ENCODE data around the gene MCCC2. TPM values are rescaled to one million over a fixed set of nuclear protein-coding genes. Genes with fewer than 3 reads are reported as not detected.

The MCCC2 gene
- total and polyA plus RNA-seq, 2 experiments from 2014 or later = 11.6 to 18.5 TPM

DNA sequence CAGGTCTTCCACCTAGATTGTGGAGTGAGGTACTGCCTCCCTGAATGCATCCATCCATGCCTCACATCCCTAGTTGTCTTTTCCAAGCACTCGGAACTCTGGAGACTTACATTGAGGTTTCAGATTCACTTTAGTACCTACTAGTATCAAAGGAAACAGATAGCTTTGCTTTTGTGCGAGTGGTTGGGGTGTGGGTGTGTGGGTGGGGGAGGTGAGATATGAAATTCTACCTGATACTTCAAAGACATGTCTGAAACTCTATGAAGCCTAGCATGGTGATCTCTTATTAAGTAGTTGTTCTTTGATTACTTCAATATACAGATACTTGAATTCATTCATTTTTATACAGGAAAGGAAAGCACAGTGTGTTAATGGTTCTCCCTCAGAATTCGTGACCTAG is 64.4 kb downstream of the MCCC2 start:
- Histone ChIP-seq H3F3A (ENCODE audit: insufficient read depth) (no peaks in the 10 kb centered on the region), H2AFZ (no peak overlapping the region), H4K20me1 (ENCODE audit: insufficient read depth) (no peaks in the 10 kb centered on the region), H3K4me1 (ENCODE audit: insufficient read depth) (no peaks in the 10 kb centered on the region), H3K79me2 (ENCODE audit: insufficient read depth) (no peaks in the 10 kb centered on the region), H3K4me3 (no peak overlapping the region), H3K4me2 (ENCODE audit: unreplicated experiment) (no peak overlapping the region), H3K9ac (no peak overlapping the region), H3K9me3 (ENCODE audit: low read depth) (no peaks in the 10 kb centered on the region), H3K36me3 (ENCODE audit: low read depth) (no peaks in the 10 kb centered on the region; the same call in none of the 2 replicates), H3K27me3 (replicated peaks; ENCODE audit: insufficient read depth) (no peaks in the 10 kb centered on the region), H3K9me2 (ENCODE audit: insufficient read depth) (no peaks in the 10 kb centered on the region), H3K27ac (no peak overlapping the region)
- no peak for TF ChIP-seq EZH2phosphoT487 (IDR thresholded peaks at IDR 0.05; ENCODE audit: insufficient read depth, low read depth)
- TF ChIP-seq EZH2 (IDR thresholded peaks at IDR 0.05; ENCODE audit: insufficient read depth, poor library complexity, severe bottlenecking) = no peak
- in situ Hi-C loops (cut with MboI) = no loop called here
- no peak for DNase-seq
- 99 to 100% methylated on average over 3 of the region's 3 CpGs for WGBS, 2 experiments (ENCODE audit: low coverage in 1 of 2, low lambda C conversion rate in 2 of 2, missing lambda C conversion rate in 2 of 2)

DNA sequence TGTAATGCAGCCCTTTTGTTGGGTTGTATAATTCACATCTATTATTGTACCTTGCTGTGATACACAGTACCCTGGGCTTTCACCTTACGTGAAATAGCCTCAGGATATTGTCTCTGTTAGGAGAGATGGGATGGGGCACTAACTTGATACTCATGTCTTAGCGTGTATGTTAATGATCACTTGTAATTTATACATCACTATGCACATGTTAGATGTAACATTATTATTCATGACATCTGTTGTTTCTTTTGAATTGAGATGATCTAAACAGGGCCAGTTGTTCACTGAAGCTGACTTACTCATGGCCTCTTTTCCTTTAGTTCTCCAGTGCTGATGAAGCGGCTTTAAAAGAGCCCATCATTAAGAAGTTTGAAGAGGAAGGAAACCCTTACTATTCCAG is 65.2 kb downstream of the MCCC2 start:
- Histone ChIP-seq H3K27me3 (replicated peaks; ENCODE audit: insufficient read depth) (no peaks in the 10 kb centered on the region), H3K9ac (no peak overlapping the region), H3K4me2 (ENCODE audit: unreplicated experiment) (no peak overlapping the region), H3K4me1 (ENCODE audit: insufficient read depth) (no peaks in the 10 kb centered on the region), H4K20me1 (ENCODE audit: insufficient read depth) (no peaks in the 10 kb centered on the region), H3K27ac (no peak overlapping the region), H3F3A (ENCODE audit: insufficient read depth) (no peaks in the 10 kb centered on the region), H3K36me3 (ENCODE audit: low read depth) (no peaks in the 10 kb centered on the region; the same call in none of the 2 replicates), H3K4me3 (no peak overlapping the region), H2AFZ (no peak overlapping the region), H3K9me2 (ENCODE audit: insufficient read depth) (no peaks in the 10 kb centered on the region), H3K79me2 (ENCODE audit: insufficient read depth) (no peaks in the 10 kb centered on the region), H3K9me3 (ENCODE audit: low read depth) (no peaks in the 10 kb centered on the region)
- 73 to 78% methylated on average over 3 of the region's 3 CpGs for WGBS, 2 experiments (ENCODE audit: low coverage in 1 of 2, low lambda C conversion rate in 2 of 2, missing lambda C conversion rate in 2 of 2)
- DNase-seq = no peak
- no peak for TF ChIP-seq EZH2phosphoT487 (IDR thresholded peaks at IDR 0.05; ENCODE audit: insufficient read depth, low read depth)
- TF ChIP-seq EZH2 (IDR thresholded peaks at IDR 0.05; ENCODE audit: insufficient read depth, poor library complexity, severe bottlenecking) = no peak
- in situ Hi-C loops (cut with MboI) = no loop called here

GRCh38 chr5:71652803-71653543 is 65.8 kb downstream of the MCCC2 start:
- Histone ChIP-seq H3F3A (ENCODE audit: insufficient read depth) (no peaks in the 10 kb centered on the region), H3K27ac (no peak overlapping the region), H3K4me3 (no peak overlapping the region), H3K4me1 (ENCODE audit: insufficient read depth) (no peaks in the 10 kb centered on the region), H3K27me3 (replicated peaks; ENCODE audit: insufficient read depth) (no peaks in the 10 kb centered on the region), H3K9ac (no peak overlapping the region), H3K9me3 (ENCODE audit: low read depth) (no peaks in the 10 kb centered on the region), H3K36me3 (ENCODE audit: low read depth) (no peaks in the 10 kb centered on the region; the same call in none of the 2 replicates), H3K4me2 (ENCODE audit: unreplicated experiment) (no peak overlapping the region), H4K20me1 (ENCODE audit: insufficient read depth) (no peaks in the 10 kb centered on the region), H3K79me2 (ENCODE audit: insufficient read depth) (no peaks in the 10 kb centered on the region), H2AFZ (no peak overlapping the region), H3K9me2 (ENCODE audit: insufficient read depth) (no peaks in the 10 kb centered on the region)
- TF ChIP-seq EZH2 (IDR thresholded peaks at IDR 0.05; ENCODE audit: insufficient read depth, poor library complexity, severe bottlenecking) (no peak), EZH2phosphoT487 (IDR thresholded peaks at IDR 0.05; ENCODE audit: insufficient read depth, low read depth) (no peak)
- 51 to 52% methylated on average over 9 of the region's 9 CpGs for WGBS, 2 experiments (ENCODE audit: low coverage in 1 of 2, low lambda C conversion rate in 2 of 2, missing lambda C conversion rate in 2 of 2)
- in situ Hi-C loops (cut with MboI) = no loop called here
- peak; percentile 18 for DNase-seq

GRCh38 chr5:71658916-71659662 is 71.9 kb downstream of the MCCC2 start:
- Histone ChIP-seq H3K9ac (no peak overlapping the region), H3K9me2 (ENCODE audit: insufficient read depth) (no peaks in the 10 kb centered on the region), H3K9me3 (ENCODE audit: low read depth) (no peaks in the 10 kb centered on the region), H4K20me1 (ENCODE audit: insufficient read depth) (no peaks in the 10 kb centered on the region), H3K36me3 (ENCODE audit: low read depth) (no peaks in the 10 kb centered on the region; the same call in 1 of the 2 replicates), H3F3A (ENCODE audit: insufficient read depth) (no peaks in the 10 kb centered on the region), H3K27ac (no peak overlapping the region), H3K4me2 (ENCODE audit: unreplicated experiment) (no peak overlapping the region), H3K27me3 (replicated peaks; ENCODE audit: insufficient read depth) (no peaks in the 10 kb centered on the region), H2AFZ (no peak overlapping the region), H3K4me3 (no peak overlapping the region), H3K79me2 (ENCODE audit: insufficient read depth) (no peaks in the 10 kb centered on the region), H3K4me1 (ENCODE audit: insufficient read depth) (no peaks in the 10 kb centered on the region)
- in situ Hi-C loops (cut with MboI) = no loop called here
- TF ChIP-seq EZH2phosphoT487 (IDR thresholded peaks at IDR 0.05; ENCODE audit: insufficient read depth, low read depth) (no peak), EZH2 (IDR thresholded peaks at IDR 0.05; ENCODE audit: insufficient read depth, poor library complexity, severe bottlenecking) (no peak)
- WGBS, 2 experiments (ENCODE audit: low coverage in 1 of 2, low lambda C conversion rate in 2 of 2, missing lambda C conversion rate in 2 of 2) = 75 to 82% methylated on average over 3 of the region's 3 CpGs
- DNase-seq = peak; percentile 29

Measured in GM23248 (cell line).